SH-SY5Y (cell line): ENCODE results near the gene PSMC3IP.

Experiments used
- GATA2 ChIP-seq: IDR thresholded peaks from 2 replicates; pipeline ENCODE4 v1.6.1; 2011; ENCODE audit warnings: mild to moderate bottlenecking, low read depth, low read length
- GATA3 ChIP-seq: IDR thresholded peaks from 2 replicates; pipeline ENCODE4 v1.6.1; 2011; ENCODE audit warnings: low read depth, mild to moderate bottlenecking, low read length, moderate library complexity

- no peak for TF ChIP-seq GATA3
- peak; percentile 15; the same call in 1 of the 2 replicates for TF ChIP-seq GATA2
Measured at GRCh38 chr17:42561897-42562387, 15.6 kb downstream of the PSMC3IP start, which contains the start of gene COASY.
